Lung (tissue), 12 donors: ENCODE measurements around the gene TPRKB. TPM values are rescaled to one million over a fixed set of nuclear protein-coding genes. Genes with fewer than 3 reads are reported as not detected.
"Not testable (repeated sequence)": the region's sequence is repeated elsewhere in the genome, so short reads cannot be mapped to it uniquely, and the experiment has no call there.

ENCODE experiments used
- ATAC-seq: fragments of 200-7000 bp; cut with Tn5 transposase; one replicate; pipeline ENCODE4 v1.9.1; 2020; ENCODE audit warnings: moderate number of reproducible peaks; ENCODE audit not compliant: insufficient read depth, low FRiP score
- DNase-seq, 3 donors: peaks; one replicate each; pipeline ENCODE4 v3.0.0-alpha.2; 2013 to 2017
- H3K27ac ChIP-seq, 2 donors: one replicate each; pipeline ENCODE4 v1.5.1; 2013; ENCODE audit warnings: mild to moderate bottlenecking in 2 of 2, moderate library complexity in 2 of 2, control low read depth in 1 of 2, inconsistent platforms in 1 of 2, low read depth in 1 of 2, low read length in 1 of 2
- H3K27me3 ChIP-seq, 3 donors: one replicate each; pipeline ENCODE4 v1.5.1; 2013; ENCODE audit warnings: low read length in 2 of 3; ENCODE audit not compliant: control insufficient read depth in 3 of 3, insufficient read depth in 3 of 3
- H3K36me3 ChIP-seq, 4 donors: one replicate each; pipeline ENCODE4 v1.5.1; 2013; ENCODE audit warnings: low read length in 4 of 4, mild to moderate bottlenecking in 1 of 4, moderate library complexity in 1 of 4; ENCODE audit not compliant: control insufficient read depth in 4 of 4, insufficient read depth in 4 of 4
- H3K4me1 ChIP-seq, 5 donors: one replicate each; pipeline ENCODE4 v1.5.1; 2013; ENCODE audit warnings: low read length in 5 of 5, mild to moderate bottlenecking in 2 of 5, moderate library complexity in 1 of 5; ENCODE audit not compliant: control insufficient read depth in 5 of 5, insufficient read depth in 5 of 5
- H3K4me3 ChIP-seq: one replicate; pipeline ENCODE4 v1.5.1; 2013; ENCODE audit warnings: mild to moderate bottlenecking, control low read depth, moderate library complexity
- H3K9ac ChIP-seq, 2 donors: one replicate each; pipeline ENCODE4 v1.5.1; 2013; ENCODE audit warnings: low read length in 2 of 2, control low read depth in 1 of 2; ENCODE audit not compliant: insufficient read depth in 1 of 2
- H3K9me3 ChIP-seq, 4 donors: one replicate each; pipeline ENCODE4 v1.5.1; 2013; ENCODE audit warnings: low read length in 3 of 4, mild to moderate bottlenecking in 1 of 4, moderate library complexity in 1 of 4; ENCODE audit not compliant: control insufficient read depth in 4 of 4, insufficient read depth in 3 of 4
- WGBS, 2 donors: extraction: QIAGEN DNeasy Blood & Tissue Kit; methylation state at CpG; one replicate each; pipeline ENCODE4 v1.1.7; 2013; 5-methylcytosine and 5-hydroxymethylcytosine counted together
- polyA plus RNA-seq, 2 donors: library from polyadenylated mRNA; stranded (reverse); fragments of 200-250 nt; gene quantifications; one replicate each; pipeline ENCODE4 v1.2.1, GENCODE V29; 2013
- total RNA-seq, 2 donors: library from RNA; depleted of rRNA in 1 of 2; stranded (reverse); fragments of >200 nt in 1 of 2; gene quantifications; one replicate each; pipeline ENCODE4 v1.2.1, GENCODE V29; 2014 to 2021
- TF ChIP-seq, protein P1 (sequence below): IDR thresholded peaks from 2 replicates; pipeline ENCODE4 v1.5.1; 2012; ENCODE audit warnings: mild to moderate bottlenecking; ENCODE audit errors: control extremely low read depth, extremely low read depth
- donor health status: control.
- donor health status: control.
- donor health status: Bipolar disorder and iron deficiency.
- donor health status: healthy.
- donor health status: DM: yes; HTN: yes; CAD: no.

Gene TPRKB
- total and polyA plus RNA-seq, 4 donors, result 15.1 to 54.2 (median 25.6) TPM

DNA sequence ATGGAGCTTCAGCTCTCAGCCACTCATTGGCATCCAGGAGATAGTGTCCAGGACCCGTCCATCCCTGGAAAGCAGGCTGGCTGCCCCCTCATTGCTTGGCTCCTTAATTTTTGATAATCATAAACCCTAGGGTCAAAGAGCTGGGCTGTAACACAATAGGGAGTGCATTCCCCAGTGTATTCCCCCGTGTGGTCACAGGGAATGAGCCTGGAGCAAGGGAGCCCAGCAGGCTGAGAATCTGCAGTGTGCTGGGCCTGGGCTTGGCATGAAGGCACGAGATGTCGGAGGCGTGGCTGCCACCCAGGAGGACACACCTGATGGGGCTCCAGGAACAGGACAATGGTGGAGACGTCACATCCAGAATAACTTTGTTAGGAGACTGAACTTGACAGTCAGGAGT, 18.7 kb downstream of the TPRKB start:
- WGBS, 2 donors, result 81 to 92% methylated on average over 6 of the region's 6 CpGs
- DNase-seq (no peak), ATAC-seq (no peak)
- H3K9ac ChIP-seq, result no peak overlapping the region
- no peak overlapping the region for H3K27ac ChIP-seq
- no peaks in the 10 kb centered on the region for H3K36me3 ChIP-seq
- H3K4me3 ChIP-seq, result no peak overlapping the region
- peaks cover 0 to 3% (median 0%) of the 10 kb centered on the region in 4 donors for H3K9me3 ChIP-seq
- no peaks in the 10 kb centered on the region for H3K4me1 ChIP-seq
- TF ChIP-seq, protein P1, sequence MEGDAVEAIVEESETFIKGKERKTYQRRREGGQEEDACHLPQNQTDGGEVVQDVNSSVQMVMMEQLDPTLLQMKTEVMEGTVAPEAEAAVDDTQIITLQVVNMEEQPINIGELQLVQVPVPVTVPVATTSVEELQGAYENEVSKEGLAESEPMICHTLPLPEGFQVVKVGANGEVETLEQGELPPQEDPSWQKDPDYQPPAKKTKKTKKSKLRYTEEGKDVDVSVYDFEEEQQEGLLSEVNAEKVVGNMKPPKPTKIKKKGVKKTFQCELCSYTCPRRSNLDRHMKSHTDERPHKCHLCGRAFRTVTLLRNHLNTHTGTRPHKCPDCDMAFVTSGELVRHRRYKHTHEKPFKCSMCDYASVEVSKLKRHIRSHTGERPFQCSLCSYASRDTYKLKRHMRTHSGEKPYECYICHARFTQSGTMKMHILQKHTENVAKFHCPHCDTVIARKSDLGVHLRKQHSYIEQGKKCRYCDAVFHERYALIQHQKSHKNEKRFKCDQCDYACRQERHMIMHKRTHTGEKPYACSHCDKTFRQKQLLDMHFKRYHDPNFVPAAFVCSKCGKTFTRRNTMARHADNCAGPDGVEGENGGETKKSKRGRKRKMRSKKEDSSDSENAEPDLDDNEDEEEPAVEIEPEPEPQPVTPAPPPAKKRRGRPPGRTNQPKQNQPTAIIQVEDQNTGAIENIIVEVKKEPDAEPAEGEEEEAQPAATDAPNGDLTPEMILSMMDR, result no peak
- peaks cover 0 to 2% (median 0%) of the 10 kb centered on the region in 3 donors for H3K27me3 ChIP-seq

DNA sequence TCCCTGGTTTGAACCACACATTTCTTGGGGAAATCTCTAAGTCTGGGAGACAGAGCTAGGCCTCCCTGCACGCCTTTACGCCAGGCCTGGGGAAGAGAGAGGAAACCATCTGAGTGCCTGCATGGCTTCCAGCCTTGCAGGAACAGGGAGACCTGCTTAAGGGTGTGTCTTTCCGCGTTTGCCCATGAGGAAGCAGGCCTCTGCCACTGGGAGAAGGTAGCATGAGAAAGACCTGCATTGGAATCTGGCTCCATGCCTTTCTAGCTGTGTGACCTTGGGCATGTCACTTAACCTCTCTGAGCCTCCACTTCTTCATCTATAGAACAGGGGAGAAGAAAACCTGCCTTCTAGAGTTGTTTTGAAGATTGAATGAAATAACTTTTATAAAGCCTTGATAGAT, 19.4 kb downstream of the TPRKB start:
- H3K36me3 ChIP-seq, H3K4me3 ChIP-seq, H3K9ac ChIP-seq, H3K4me1 ChIP-seq, H3K9me3 ChIP-seq, H3K27ac ChIP-seq, DNase-seq, ATAC-seq, H3K27me3 ChIP-seq: not testable (repeated sequence)
- 86 to 94% methylated on average over 4 of the region's 4 CpGs for WGBS, 2 donors

DNA sequence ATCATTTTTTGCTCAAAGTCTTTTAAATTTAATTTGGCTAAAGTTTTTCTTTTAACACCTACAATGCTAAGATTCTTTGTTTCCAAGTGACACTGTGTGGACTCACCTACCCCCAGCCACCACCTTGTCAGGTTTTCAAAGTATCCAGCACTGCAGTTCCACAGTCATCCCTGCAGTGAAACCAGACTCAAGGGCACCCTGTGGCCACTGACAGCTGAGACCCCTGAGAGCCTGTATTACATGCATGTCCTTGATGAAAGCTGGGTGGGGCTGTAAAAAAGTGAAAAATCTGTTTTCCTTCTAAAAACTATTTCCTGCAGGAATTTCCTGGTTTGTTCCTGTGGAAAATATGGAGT, 19.9 kb downstream of the TPRKB start:
- DNase-seq (no peak), ATAC-seq (no peak)
- H3K4me3 ChIP-seq, result no peak overlapping the region
- H3K9ac ChIP-seq, result no peak overlapping the region
- TF ChIP-seq, protein P1, result no peak
- no peaks in the 10 kb centered on the region for H3K4me1 ChIP-seq
- H3K27ac ChIP-seq, result no peak overlapping the region
- peaks cover 0 to 3% (median 0%) of the 10 kb centered on the region in 4 donors for H3K9me3 ChIP-seq
- H3K36me3 ChIP-seq, result no peaks in the 10 kb centered on the region
- peaks cover 0 to 2% (median 0%) of the 10 kb centered on the region in 3 donors for H3K27me3 ChIP-seq

DNA sequence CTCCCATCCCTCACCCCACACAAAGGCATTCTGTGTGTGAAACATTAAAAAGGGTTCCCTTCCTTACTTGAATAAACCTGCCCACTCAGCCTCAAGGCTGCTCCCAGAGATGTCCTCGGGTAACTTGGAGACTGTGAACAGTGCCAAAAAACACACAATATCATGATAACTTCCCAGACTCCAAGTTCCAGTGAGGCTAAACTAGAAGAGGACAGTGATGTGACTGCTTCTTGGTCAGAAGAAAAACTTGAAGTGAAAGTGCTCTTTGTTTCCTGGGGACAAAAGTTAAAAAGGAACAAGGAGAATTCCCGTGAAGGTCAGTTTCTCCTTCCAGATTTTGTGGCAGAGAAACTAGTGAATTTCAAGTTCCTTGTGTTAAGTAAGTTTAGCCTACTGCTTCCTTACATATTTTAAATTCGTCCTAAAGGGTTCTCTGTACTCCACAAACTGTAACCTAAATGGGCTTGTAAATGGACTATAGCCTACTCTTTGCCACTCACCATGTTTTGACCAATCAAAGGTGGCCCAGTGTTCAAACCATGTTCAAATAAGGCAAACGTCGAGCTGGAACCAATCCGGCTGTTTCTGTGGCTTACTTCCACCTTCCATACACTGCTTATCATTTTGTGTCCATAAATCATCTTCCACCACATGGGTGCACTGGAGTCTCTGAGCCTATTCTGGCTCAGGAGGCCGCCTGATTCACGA, 20.4 kb downstream of the TPRKB start:
- Histone ChIP-seq H3K4me1 (no peaks in the 10 kb centered on the region), H3K9ac (no peak overlapping the region), H3K4me3 (no peak overlapping the region), H3K27me3 (peaks cover 0 to 2% (median 0%) of the 10 kb centered on the region in 3 donors), H3K9me3 (peaks cover 0 to 3% (median 0%) of the 10 kb centered on the region in 4 donors), H3K36me3 (no peaks in the 10 kb centered on the region), H3K27ac (no peak overlapping the region)
- DNase-seq (peak in 2 of 3 donors; percentile 26 to 43), ATAC-seq (no peak)
- 33 to 40% methylated on average over 8 of the region's 8 CpGs for WGBS, 2 donors
- TF ChIP-seq, protein P1, result no peak
